OCI-M2 (cell line): ENCODE data around the gene MRPS7.
"Not testable (repeated sequence)": the region's sequence is repeated elsewhere in the genome, so short reads cannot be mapped to it uniquely, and the experiment has no call there.

Experiments used
- DNase-seq: peaks from one replicate; lab custom pipeline; 2025; ENCODE audit not compliant: unreplicated experiment; lab: John Stamatoyannopoulos, UW

MRPS7 gene

DNA sequence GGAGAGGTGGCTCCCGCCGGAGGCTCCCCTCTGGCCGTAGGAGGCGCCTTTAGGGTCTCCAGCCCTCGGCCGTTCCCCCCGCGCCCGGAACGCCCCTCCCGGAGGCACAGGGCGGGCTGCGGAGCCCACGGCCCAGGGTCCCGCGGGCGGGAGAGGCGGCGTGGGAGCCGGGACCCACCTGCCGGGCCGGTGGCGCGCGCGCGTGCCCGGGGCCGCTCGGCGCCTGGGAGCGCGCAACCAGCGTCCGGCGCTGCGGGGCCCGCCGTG, 9.2 kb downstream of the MRPS7 start, which contains the start of gene MIF4GD:
MIF4GD (minus strand) TSS at position 266 of the 267 bp plus-strand sequence. CDS start 1,036 bp downstream, outside the sequence.
- DNase-seq = no peak

DNA sequence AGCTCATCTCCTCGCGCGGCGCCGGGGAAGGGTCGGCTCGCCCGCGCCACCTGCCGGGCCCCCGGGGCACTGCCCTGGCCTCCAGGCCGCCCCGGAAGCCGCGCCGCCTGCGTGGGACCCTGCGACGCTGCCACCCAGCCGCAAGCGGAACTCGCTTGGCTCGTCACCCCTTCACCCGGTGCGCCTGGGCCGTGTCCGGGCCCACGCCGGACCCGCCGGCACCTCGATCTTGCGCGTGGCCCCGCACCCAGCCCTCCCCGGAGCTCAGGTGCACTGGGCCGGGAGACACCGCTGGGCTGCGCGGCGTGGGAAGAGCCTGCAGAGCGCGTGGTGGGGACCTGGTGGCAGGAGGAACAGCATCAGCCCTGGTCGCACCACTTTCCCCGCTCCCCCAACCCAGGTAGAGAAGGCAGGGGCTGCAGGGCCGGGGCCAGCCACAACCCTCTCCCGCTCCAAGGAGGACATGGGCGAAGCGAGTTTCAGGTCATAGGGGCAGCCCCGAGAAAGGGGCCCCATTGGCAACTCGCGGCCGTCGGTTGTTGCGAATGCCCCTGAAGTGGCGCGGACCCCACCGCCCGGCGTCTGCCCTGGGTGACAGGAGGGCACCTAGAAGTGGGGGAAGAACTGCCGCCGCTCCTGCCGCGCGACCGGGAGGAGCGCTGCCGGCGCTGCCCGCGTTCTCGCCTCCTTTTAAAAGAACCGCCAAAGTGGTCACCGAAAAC, 9.7 kb downstream of the MRPS7 start:
- peak; percentile 16 for DNase-seq

DNA sequence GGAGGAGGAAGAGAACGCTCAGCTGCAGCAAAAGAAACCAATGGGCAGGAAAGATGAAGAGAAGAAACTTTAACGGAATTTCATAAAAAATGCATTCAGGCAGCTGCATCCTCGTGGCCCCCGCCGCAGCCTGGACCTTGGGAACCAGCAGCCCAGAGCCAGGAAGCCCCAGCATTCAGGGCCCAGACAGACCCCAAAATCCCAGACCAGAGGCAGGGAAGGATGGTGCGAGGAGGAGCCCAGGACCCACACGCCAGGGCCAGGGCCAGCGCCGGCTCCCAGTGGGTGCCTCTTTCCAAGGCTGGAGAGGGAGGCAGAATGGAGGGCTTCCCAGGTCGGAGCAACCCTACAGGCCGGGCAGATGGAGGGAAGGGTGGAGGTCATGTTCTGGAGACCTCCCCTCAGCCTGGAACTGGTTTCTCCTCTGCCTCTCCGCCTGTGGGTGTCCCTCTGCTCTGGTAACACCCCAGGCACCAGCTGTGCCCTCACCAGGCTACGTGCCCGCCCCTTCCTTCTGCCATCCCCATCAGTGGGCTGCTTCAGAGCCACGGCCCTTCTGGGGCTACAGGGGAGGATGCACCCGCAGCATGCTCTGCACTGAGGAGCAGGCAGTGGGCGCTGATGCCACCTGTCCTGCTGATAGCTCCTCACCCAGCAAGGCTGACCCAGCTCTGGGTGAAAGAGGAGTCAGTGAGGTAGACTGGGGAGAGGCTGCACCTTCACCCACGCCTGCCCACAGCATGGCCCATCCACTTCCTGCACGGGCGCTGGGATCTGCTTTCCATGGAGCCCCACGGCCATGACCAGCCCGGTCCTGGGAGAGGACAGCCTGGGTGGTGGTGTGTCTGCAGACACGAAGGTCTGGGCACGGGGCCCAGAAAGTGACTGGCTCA, 10.5 kb downstream of the MRPS7 start:
- no peak for DNase-seq

DNA sequence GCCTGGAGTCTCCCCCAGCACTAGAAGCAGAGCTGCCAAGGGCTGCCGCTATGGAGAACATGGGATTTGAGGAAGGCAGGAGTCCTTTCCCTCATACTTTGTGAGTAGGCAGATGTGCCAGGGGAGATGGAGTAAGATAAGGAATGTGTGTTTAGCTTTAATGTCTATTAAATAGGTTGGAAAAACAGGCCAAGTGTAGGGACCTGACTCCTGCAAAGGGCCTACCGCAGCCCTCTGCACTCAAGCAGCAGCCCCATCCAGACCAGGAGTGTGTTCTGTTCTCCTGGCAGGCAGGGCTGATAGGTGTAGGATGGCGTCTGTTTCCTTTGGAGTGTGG, 11.1 kb downstream of the MRPS7 start:
- no peak for DNase-seq

DNA sequence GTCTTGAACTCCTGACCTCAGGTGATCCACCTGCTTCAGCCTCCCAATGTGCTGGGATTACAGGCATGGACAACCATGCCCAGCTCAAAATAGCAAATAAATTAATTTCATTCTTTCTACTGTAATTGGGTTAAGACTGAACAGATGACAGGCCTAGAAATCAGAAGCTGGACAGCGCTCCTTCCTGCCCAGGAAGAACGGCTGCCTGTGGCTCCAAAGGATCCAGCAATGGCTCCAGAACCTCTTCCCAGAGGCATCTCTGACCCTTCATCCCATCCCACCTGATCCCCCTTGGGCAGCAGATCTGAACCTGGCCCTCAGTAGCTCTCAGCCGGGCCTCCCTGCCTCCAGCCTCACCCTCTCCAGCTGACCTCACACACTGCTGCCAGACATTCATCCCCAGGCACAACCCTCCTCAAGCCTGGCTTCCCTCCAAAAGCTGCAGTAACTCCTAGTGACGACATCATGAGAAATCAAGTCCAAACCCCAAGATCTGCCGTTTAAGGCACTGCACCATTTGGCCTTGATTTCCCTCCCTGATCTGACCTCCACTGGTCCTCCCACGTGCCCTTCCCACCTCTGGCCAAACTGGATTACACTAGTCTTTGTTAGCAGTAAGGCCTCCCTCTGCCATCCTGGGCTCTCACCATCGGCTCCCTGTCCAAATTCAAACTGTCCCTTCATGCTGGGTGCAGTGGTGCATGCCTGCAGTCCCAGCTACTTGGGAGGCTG, 12.5 kb downstream of the MRPS7 start:
- DNase-seq = no peak

DNA sequence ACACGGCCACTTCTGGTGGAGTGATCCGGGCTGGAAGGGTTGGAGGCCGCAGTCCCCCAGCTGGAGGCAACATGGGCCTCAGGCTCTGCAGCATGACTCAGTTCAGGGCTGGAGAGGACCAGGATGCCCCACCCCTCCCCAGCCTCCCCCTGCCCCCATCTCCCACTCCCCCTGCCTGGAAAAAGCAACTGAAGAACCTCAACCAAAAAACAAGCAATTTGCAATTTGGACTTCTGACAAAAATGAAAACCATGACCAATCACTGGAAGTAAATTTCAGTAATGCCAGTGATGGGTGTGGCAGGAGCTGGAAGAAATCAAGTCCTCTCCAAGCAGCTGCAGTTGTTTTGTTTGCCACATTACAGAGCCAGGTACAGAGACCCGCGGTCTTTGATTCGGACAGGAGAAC, 16.0 kb downstream of the MRPS7 start:
- no peak for DNase-seq

DNA sequence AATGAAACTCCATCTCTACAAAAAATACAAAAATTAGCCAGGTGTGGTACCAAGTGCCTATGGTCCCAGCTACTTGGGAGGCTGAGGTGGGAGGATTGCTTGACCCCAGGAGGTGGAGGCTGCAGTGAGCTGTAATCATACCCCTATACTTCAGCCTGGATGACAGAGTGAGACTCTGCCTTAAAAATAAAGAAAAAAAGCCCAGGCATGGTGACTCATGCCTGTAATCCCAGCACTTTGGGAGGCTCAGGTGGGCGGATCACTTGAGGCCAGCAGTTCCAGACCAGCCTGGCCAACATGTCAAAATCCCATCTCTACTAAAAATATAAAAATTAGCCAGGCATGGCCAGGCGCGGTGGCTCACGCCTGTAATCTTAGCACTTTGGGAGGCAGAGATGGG, 18.5 kb downstream of the MRPS7 start:
- not testable (repeated sequence) for DNase-seq

DNA sequence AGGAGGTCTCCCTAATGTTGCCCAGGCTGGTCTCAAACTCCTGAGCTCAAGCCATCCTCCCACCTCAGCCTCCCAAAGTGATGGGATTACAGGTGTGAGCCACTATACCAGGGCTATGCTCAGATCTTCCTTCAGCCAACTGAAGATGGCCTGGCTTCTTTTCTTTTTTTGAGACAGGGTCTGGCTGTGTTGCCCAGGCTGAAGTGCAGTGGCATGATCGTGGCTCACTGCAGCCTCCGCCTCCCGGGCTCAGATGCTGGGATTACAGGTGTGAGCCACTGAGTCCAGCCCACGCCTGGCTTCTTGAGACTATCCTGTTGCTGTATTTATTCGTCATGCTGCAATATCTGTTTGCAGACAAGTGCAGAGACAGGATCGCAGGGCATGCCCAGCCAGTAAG, 23.4 kb downstream of the MRPS7 start:
- DNase-seq = no peak

DNA sequence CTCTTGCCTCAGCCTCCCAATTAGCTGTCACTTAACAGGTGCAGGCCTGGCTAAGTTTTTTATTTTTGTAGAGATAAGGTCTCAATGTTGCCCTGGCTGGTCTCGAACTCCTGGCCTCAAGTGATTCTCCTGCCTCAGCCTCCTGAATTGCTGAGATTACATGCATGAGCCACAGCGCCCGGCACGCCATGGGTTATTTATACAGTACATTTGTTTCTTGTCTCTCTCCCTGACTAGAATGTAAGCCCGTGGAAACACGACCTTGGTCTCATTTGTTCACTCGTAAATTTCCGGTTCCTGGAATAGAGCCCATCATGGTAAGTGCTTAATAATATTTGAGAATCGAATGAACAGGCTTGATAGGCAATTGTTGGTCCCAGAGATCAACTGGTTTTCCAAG, 25.5 kb downstream of the MRPS7 start:
- DNase-seq = no peak

DNA sequence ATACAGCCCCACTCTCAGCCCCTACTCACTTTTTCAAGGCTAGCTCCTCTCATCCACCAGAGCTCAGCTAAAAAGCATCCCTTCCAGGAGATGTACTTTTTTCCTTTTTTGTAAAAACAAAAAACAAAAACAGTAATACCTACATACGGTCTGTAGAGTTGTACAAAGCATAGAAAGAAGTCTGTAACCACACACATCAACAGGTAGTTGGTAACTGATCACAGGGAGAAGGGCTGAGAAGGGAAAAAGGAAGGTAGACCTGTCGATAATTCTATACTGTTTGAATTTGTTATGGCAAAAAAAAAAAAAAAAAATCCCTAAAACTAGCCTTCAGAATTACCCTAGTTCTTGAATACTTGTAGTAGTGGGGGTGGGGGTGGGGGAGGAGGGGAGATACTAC, 26.7 kb downstream of the MRPS7 start:
- DNase-seq = no peak

DNA sequence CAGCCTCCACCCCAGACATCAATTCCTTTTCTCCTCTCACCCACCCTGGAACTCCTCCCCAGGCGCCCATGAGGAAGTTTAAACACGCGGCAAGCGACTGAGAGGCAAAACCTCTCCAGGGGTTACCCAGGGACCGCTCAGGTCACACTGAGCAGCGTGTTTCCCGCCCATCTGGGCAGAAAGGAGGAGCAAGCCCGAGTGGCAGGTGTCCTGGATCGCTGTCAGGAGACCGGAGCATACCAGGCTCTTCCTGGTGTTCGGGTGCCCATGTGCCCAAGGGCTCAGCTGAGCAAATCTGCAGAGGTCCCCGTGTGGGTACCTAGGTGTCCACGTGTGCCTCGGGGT, 27.1 kb downstream of the MRPS7 start:
- no peak for DNase-seq

DNA sequence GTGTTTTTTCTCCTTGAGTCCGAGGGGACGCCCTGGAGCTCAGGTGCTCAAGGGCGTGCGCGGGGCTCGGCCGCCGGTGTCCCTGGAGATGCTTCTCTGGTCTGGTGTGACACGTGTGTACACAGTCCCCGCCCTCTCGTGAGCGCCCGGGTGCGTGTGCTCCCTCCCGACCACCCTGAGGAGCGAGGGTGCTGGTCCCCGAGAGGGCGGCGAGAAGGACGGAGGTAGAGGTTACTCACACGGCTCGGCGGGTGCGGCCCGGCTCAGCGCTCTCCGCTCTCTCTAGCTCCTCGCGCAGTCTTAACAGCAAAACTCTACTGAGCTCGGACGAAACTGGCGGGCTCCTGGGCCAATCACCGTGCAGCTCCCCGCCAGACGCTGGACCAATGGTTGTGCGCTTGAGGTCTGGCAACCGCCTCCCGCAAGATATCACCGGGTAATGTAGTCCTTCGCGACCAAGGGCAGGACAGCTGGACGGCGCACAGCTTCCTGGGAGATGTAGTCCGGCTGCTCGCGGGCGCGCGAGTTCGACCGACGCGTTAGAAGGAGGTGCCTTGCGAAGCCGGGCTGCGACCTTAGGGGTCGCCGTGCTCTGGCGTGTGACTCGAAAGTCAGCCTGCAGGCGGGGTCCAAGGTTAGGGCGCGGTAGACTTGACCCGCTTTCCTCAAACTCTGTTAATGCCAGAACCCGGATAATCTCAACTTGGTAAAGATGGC, 27.6 kb downstream of the MRPS7 start, which contains the start of gene SLC25A19:
SLC25A19 (minus strand) TSS at position 319 of the 717 bp plus-strand sequence. CDS start 2,669 bp downstream, outside the sequence.
- DNase-seq = peak; percentile 95

DNA sequence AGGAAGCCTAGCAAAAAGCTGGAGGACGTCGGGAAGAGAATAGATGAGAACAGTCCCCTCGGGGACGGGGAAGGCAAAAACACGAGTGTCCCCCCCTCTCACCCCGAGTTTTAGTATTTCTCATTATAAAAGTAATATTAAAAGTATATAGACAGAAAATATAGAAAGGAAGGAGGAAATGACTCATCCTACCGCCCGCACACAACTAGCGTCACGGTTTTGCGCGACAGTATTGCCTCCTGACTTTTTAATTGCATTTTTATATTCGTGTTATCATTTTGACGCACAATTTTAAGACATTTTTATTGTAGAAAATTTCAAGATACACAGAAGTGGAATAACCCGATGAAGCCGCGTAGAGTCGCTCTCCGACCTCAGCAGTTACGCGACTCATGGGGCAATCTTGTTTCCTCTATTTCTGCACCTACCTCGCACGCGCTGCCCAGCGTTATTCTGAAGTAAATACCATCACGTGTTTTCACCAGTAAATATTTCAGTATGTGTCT, 28.2 kb downstream of the MRPS7 start:
- no peak for DNase-seq

DNA sequence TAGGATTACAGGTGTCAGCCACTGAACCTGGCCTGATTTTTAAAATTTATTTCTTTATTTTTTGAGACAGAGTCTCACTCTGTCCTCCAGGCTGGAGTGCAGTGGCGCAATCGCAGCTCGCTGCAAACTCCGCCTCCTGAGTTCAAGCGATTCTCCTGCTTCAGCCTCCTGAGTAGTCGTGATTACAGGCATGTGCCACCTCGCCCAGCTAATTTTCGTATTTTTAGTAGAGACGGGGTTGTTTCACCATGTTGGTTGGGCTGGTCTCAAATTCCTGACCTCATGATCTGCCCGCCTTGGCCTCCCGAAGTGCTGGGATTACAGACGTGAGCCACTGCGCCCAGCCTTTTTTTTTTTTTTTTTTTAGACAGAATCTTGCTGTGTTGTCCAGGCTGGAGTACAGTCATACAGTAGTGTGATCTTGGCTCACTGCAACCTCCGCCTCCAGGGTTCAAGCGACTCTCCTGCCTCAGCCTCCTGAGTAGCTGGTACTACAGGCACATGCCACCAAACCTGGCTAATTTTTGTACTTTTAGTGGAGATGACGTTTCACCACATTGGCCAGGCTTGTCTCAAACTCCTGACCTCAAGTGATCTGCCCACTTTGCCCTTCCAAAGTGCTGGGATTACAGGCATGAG, 31.2 kb downstream of the MRPS7 start:
- DNase-seq = not testable (repeated sequence)

DNA sequence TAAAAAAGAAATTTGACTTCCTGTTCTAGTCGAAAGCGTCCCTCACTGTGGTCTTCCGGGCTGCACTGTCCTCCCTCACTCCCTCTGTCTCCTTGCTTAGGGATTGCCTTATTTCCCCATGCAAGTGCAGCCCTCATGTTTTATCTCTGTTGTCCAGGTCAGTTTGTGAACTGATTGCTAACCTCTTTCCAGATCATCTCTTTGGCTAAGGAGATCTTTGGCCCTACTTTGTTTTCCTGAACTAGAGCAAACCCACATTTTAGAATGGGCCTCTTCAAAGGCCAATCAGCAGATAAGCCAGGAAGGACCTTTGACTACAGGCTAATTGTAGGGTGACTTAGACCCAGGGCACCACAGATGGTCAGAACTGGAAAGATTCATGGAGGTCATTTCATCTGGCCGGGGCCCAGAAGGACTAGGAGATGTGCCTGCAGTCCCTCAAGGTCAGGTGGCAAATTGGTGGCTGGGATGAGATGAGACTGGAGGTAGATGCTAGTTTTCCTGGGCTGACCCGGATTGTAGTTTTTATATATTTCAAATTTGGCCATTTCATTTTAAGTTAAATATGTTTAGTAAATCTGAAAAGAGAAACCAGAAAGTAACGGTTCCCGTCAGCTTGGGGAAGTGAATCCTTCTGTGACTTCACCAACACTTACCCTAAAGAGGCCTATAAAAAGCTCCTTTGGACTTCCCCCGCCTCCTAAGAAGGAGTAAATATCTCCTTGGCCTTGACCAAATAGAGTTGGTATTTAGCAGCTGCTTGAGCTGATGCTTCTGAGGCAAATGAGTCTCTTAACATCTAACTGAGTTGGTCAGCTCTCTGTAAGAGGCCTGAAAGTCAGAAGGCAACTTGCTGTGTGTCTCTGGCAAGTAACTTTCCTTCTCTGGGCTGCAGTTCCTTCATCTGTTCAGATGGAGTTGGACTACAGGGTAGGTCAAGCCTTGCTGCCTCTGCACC, 33.8 kb downstream of the MRPS7 start:
- no peak for DNase-seq

DNA sequence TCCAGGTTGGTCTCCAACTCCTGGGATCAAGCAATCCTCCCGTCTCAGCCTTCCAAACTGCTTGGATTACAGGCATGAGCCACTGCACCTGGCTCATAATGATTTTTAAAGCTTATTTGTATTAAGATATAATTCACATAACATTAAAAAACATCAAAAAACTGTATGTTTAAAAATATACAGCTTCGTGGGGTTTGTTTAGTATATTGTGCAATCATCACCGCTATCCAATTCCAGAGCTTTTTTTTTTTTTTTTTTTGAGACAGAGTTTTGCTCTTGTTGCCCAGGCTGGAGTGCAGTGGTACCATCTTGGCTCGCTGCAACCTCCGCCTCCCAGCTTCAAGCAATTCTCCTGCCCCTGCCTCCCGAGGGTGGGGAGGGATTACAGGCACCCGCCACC, 38.6 kb downstream of the MRPS7 start:
- DNase-seq = no peak

DNA sequence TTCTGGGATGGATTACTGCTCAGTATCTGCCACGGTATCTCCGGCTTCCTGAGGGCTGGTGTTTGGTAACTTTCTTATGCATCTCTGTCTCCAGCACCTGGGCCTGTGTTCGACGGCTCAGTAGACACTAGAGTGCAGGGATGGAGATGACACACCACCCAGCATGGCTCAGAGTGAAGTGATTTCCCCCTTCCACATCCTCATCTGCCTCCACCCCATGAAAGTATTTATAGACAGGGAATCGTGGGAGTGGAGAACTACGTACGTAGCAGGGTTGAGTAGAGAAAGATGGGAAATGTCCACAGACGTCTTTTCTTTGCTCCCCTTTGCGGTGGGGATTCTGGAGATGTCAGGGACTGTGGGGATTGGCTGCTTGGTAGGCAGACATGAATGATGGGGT, 39.4 kb downstream of the MRPS7 start:
- no peak for DNase-seq

DNA sequence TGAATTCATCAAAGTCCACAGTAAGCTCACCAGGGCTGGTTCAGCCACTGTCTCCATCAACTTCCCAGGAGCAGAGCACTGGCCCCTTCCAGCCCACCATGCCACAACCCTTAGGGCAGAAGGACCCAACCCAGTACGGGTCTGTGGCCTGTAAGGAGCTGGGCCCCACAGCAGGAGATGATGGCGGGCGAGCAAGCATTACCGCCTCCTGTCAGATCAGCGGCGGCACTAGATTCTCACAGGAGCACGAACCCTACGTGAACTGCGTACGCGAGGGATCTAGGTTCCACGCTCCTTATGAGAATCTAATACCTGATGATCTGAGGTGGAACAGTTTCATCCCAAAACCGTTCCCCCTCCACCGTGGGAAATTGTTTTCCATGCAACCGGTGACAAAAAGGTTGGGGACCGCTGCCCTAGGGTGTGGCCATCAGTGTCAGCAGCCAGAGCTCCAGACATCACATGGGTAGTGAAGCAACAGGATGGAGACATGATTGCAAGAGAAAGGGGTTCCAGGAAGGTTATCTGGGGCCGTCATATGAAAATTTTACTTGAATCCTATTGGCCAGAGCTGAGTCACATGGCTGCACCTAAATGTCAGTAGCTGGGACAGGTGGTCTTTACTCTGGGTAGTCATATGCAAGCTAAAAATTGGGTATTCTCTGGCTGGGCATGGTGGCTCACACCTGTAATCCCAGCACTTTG, 40.0 kb downstream of the MRPS7 start:
- DNase-seq = no peak
